ENCODE measurements around the gene CISD2.

The CISD2 gene

DNA sequence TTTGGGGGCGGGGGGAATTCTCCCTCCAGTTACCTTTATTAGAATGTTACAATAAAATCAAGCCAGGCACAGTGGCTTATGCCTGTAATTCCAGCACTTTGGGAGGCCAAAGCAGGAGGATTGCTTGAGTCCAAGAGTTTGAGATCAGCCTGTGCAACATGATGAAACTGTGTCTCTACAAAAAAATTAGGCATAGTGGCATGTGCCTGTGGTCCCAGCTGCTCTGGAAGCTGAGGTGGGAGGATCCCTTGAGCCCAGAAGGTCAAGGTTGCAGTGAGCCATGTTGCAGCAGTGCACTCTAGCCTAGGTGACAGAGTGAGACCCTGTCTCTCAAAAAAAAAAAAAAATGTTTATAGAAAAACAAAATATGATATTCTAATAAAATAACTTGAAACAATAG is 36.1 kb upstream of the CISD2 start:
- TF ChIP-seq SIN3A (IDR thresholded peaks at IDR 0.05; ENCODE audit: borderline replicate concordance, insufficient read depth, low read length) = no peak
- no peak for TF ChIP-seq TAF1 (IDR thresholded peaks at IDR 0.05; ENCODE audit: borderline replicate concordance, insufficient read depth, low read length)
- TF ChIP-seq POLR2AphosphoS5 (IDR thresholded peaks at IDR 0.05; ENCODE audit: low read depth, low read length) = no peak
- no peak for TF ChIP-seq REST (IDR thresholded peaks at IDR 0.05; ENCODE audit: insufficient read depth in 1 of 2, low read depth in 2 of 2, low read length in 2 of 2)
- no peak for TF ChIP-seq FOXP2 (optimal IDR thresholded peaks at IDR 0.05; ENCODE audit: borderline replicate concordance, extremely low read depth, extremely low read length, insufficient read depth)

- no peak for TF ChIP-seq TAF1 (IDR thresholded peaks at IDR 0.05; ENCODE audit: borderline replicate concordance, insufficient read depth, low read length)
- TF ChIP-seq REST (IDR thresholded peaks at IDR 0.05; ENCODE audit: insufficient read depth in 1 of 2, low read depth in 2 of 2, low read length in 2 of 2) = no peak
- no peak for TF ChIP-seq SIN3A (IDR thresholded peaks at IDR 0.05; ENCODE audit: borderline replicate concordance, insufficient read depth, low read length)
- no peak for TF ChIP-seq FOXP2 (optimal IDR thresholded peaks at IDR 0.05; ENCODE audit: borderline replicate concordance, extremely low read depth, extremely low read length, insufficient read depth)
- TF ChIP-seq POLR2AphosphoS5 (IDR thresholded peaks at IDR 0.05; ENCODE audit: low read depth, low read length) = no peak
These were observed 32.2 kb upstream of the CISD2 start for GRCh38 chr4:102836596-102836995.

- TF ChIP-seq TAF1 (IDR thresholded peaks at IDR 0.05; ENCODE audit: borderline replicate concordance, insufficient read depth, low read length) (no peak), FOXP2 (optimal IDR thresholded peaks at IDR 0.05; ENCODE audit: borderline replicate concordance, extremely low read depth, extremely low read length, insufficient read depth) (no peak), SIN3A (IDR thresholded peaks at IDR 0.05; ENCODE audit: borderline replicate concordance, insufficient read depth, low read length) (no peak), POLR2AphosphoS5 (IDR thresholded peaks at IDR 0.05; ENCODE audit: low read depth, low read length) (no peak), REST (IDR thresholded peaks at IDR 0.05; ENCODE audit: insufficient read depth in 1 of 2, low read depth in 2 of 2, low read length in 2 of 2) (no peak)
These were observed 26.4 kb upstream of the CISD2 start for GRCh38 chr4:102842367-102842766.

DNA sequence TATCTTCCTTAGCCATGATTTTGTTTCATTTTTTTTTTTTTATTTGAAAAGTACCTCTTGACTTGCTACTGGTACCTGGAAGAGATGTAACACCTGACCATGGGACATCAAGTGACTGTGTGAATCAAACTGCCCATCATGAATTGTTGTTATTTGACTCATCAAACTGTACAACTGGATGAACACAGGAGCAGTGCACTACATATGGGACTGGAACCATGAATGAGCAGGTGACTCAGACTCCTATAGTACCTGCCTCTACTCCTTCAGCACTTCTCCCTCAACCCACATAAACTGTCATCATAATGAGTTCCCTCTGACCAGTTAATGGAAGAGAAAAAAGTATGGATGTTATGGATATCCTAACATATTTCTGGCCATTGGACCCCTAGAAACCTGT is 25.5 kb upstream of the CISD2 start:
- TF ChIP-seq TAF1 (IDR thresholded peaks at IDR 0.05; ENCODE audit: borderline replicate concordance, insufficient read depth, low read length) (no peak), REST (IDR thresholded peaks at IDR 0.05; ENCODE audit: insufficient read depth in 1 of 2, low read depth in 2 of 2, low read length in 2 of 2) (no peak), FOXP2 (optimal IDR thresholded peaks at IDR 0.05; ENCODE audit: borderline replicate concordance, extremely low read depth, extremely low read length, insufficient read depth) (no peak), POLR2AphosphoS5 (IDR thresholded peaks at IDR 0.05; ENCODE audit: low read depth, low read length) (no peak), SIN3A (IDR thresholded peaks at IDR 0.05; ENCODE audit: borderline replicate concordance, insufficient read depth, low read length) (no peak)

- TF ChIP-seq TAF1 (IDR thresholded peaks at IDR 0.05; ENCODE audit: borderline replicate concordance, insufficient read depth, low read length) (no peak), REST (IDR thresholded peaks at IDR 0.05; ENCODE audit: insufficient read depth in 1 of 2, low read depth in 2 of 2, low read length in 2 of 2) (no peak), SIN3A (IDR thresholded peaks at IDR 0.05; ENCODE audit: borderline replicate concordance, insufficient read depth, low read length) (no peak), POLR2AphosphoS5 (IDR thresholded peaks at IDR 0.05; ENCODE audit: low read depth, low read length) (no peak), FOXP2 (optimal IDR thresholded peaks at IDR 0.05; ENCODE audit: borderline replicate concordance, extremely low read depth, extremely low read length, insufficient read depth) (no peak)
These were observed 24.9 kb upstream of the CISD2 start for GRCh38 chr4:102843938-102844337.

Measured in PFSK-1 (cell line).